DND-41 (cell line): Measurements from ENCODE around the gene THOC2.

Source experiments
- ATAC-seq: fragments of 200-7000 bp; cut with Tn5 transposase; 3 replicates; pipeline ENCODE4 v1.9.1; 2021; ENCODE audit warnings: low read depth; ENCODE audit not compliant: insufficient read depth
- DNase-seq: peaks from one replicate; pipeline ENCODE4 v3.0.0-alpha.2; 2020
- H2AFZ ChIP-seq: 2 replicates; pipeline ENCODE4 v1.6.0; 2012; ENCODE audit warnings: low read depth, low read length
- H3K27ac ChIP-seq: 2 replicates; pipeline ENCODE4 v1.5.1; 2012; ENCODE audit warnings: low read length, inconsistent platforms
- H3K27me3 ChIP-seq: fragments of 200-600 bp; sonication (generic); 2 replicates; pipeline ENCODE4 v1.6.0; 2012; ENCODE audit warnings: low read length, mild to moderate bottlenecking, inconsistent platforms; ENCODE audit not compliant: insufficient read depth, poor library complexity
- H3K36me3 ChIP-seq: 2 replicates; pipeline ENCODE4 v1.5.1; 2012; ENCODE audit warnings: low read length, inconsistent platforms; ENCODE audit not compliant: insufficient read depth
- H3K4me1 ChIP-seq: 2 replicates; pipeline ENCODE4 v1.5.1; 2012; ENCODE audit warnings: mild to moderate bottlenecking, low read length; ENCODE audit not compliant: insufficient read depth
- H3K4me2 ChIP-seq: 2 replicates; pipeline ENCODE4 v1.6.0; 2012; ENCODE audit warnings: mild to moderate bottlenecking, moderate library complexity, low read length, inconsistent platforms; ENCODE audit not compliant: insufficient read depth
- H3K4me3 ChIP-seq, 2 experiments: fragments of 200-600 bp in 1 of 2; shearing (Covaris generic) in 1 of 2; 2 replicates each; pipeline ENCODE4 v1.5.1; 2012 to 2016; ENCODE audit warnings: inconsistent platforms in 2 of 2, low read length in 2 of 2, mild to moderate bottlenecking in 2 of 2, low read depth in 1 of 2, moderate library complexity in 1 of 2
- H3K79me2 ChIP-seq: 2 replicates; pipeline ENCODE4 v1.6.0; 2012; ENCODE audit warnings: low read length, inconsistent platforms; ENCODE audit not compliant: insufficient read depth
- H3K9ac ChIP-seq: 2 replicates; pipeline ENCODE4 v1.6.0; 2012; ENCODE audit warnings: low read depth, mild to moderate bottlenecking, inconsistent platforms, low read length, moderate library complexity
- H3K9me3 ChIP-seq: 2 replicates; pipeline ENCODE4 v1.5.1; 2012; ENCODE audit warnings: low read length, moderate library complexity, mild to moderate bottlenecking, inconsistent platforms; ENCODE audit not compliant: insufficient read depth, severe bottlenecking
- H4K20me1 ChIP-seq: 2 replicates; pipeline ENCODE4 v1.6.0; 2012; ENCODE audit warnings: low read length; ENCODE audit not compliant: insufficient read depth
- CTCF ChIP-seq: IDR thresholded peaks from 2 replicates; pipeline ENCODE4 v1.5.1; 2012; ENCODE audit warnings: borderline replicate concordance, low read length, moderate library complexity, mild to moderate bottlenecking; ENCODE audit not compliant: poor library complexity, severe bottlenecking; ENCODE audit errors: extremely low read depth
- EZH2 ChIP-seq: IDR thresholded peaks from 3 replicates; pipeline ENCODE4 v1.6.1; 2012; ENCODE audit warnings: borderline replicate concordance, low read depth, mild to moderate bottlenecking, moderate library complexity, low read length, inconsistent platforms; ENCODE audit not compliant: severe bottlenecking

THOC2 gene

GRCh38 chrX:123561439-123562215 is 171.2 kb downstream of the THOC2 start:
- H3K4me2 ChIP-seq: no peak overlapping the region
- no peak overlapping the region for H3K4me3 ChIP-seq
- no peaks in the 10 kb centered on the region for H3K9me3 ChIP-seq
- no peaks in the 10 kb centered on the region for H3K79me2 ChIP-seq
- no peak overlapping the region for H3K9ac ChIP-seq
- H3K36me3 ChIP-seq: no peaks in the 10 kb centered on the region
- H2AFZ ChIP-seq: no peak overlapping the region
- ATAC-seq: no peak
- no peaks in the 10 kb centered on the region for H3K27me3 ChIP-seq
- TF ChIP-seq CTCF (no peak), EZH2 (no peak)
- H3K4me1 ChIP-seq: no peaks in the 10 kb centered on the region
- H3K27ac ChIP-seq: no peak overlapping the region
- DNase-seq: no peak
- H4K20me1 ChIP-seq: no peaks in the 10 kb centered on the region

GRCh38 chrX:123550829-123551228 is 182.0 kb downstream of the THOC2 start:
- Histone ChIP-seq H3K27me3 (no peaks in the 10 kb centered on the region), H3K79me2 (no peaks in the 10 kb centered on the region), H3K4me1 (no peaks in the 10 kb centered on the region), H4K20me1 (no peaks in the 10 kb centered on the region), H3K9me3 (no peaks in the 10 kb centered on the region), H3K36me3 (no peaks in the 10 kb centered on the region), H3K4me2 (no peak overlapping the region), H2AFZ (no peak overlapping the region), H3K4me3 (no peak overlapping the region), H3K9ac (no peak overlapping the region), H3K27ac (no peak overlapping the region)
- no peak for TF ChIP-seq CTCF
- no peak for TF ChIP-seq EZH2
- ATAC-seq (no peak), DNase-seq (no peak)
